CD4-positive, alpha-beta T cell (primary cell): ENCODE results near the gene ZC3H18. TPM values are rescaled to one million over a fixed set of nuclear protein-coding genes. Genes with fewer than 3 reads are reported as not detected.

ENCODE experiments used
- ATAC-seq: fragments of 200-7000 bp; cut with Tn5 transposase; one replicate; pipeline ENCODE4 v1.10.0; 2022; ENCODE audit warnings: mild to moderate bottlenecking; ENCODE audit not compliant: poor library complexity
- CTCF ChIA-PET: fragments of 350-600 bp; sonication (Branson Sonifier 250); formaldehyde crosslinking; loops from one replicate; lab custom pipeline; 2021; ENCODE audit warnings: antibody characterized with exemption, inconsistent platforms; lab: Charles Lee
- POLR2A ChIA-PET: fragments of 350-600 bp; sonication (Branson Sonifier 250); formaldehyde crosslinking; loops from one replicate; lab custom pipeline; 2021; ENCODE audit warnings: antibody characterized with exemption, inconsistent platforms; lab: Charles Lee
- DNase-seq, 14 experiments: peaks; one replicate each; pipeline ENCODE4 v3.0.0-alpha.2; 2013 to 2020; ENCODE audit warnings: mixed read lengths in 2 of 14
- H3K27ac ChIP-seq, 2 donors: one replicate each; pipeline versions ENCODE4 v1.5.1 to v1.7.0; 2013; ENCODE audit warnings: low read length in 2 of 2, low read depth in 1 of 2, mild to moderate bottlenecking in 1 of 2
- H3K27me3 ChIP-seq, 2 experiments: 1 replicate in 1 of 2; 2 replicates in 1 of 2; pipeline versions ENCODE4 v1.6.1 to v1.7.0; 2013; ENCODE audit warnings: low read length in 2 of 2, control low read depth in 1 of 2, mild to moderate bottlenecking in 1 of 2, moderate library complexity in 1 of 2; ENCODE audit not compliant: insufficient read depth in 2 of 2, control insufficient read depth in 1 of 2
- H3K36me3 ChIP-seq: one replicate; pipeline ENCODE4 v1.6.1; 2013; ENCODE audit warnings: low read length, control low read depth; ENCODE audit not compliant: insufficient read depth
- H3K4me1 ChIP-seq: one replicate; pipeline ENCODE4 v1.6.1; 2013; ENCODE audit warnings: low read length, control low read depth; ENCODE audit not compliant: insufficient read depth
- H3K4me3 ChIP-seq: one replicate; pipeline ENCODE4 v1.5.1; 2013; ENCODE audit warnings: mild to moderate bottlenecking, low read length, moderate library complexity
- H3K9me3 ChIP-seq, 2 experiments: 1 replicate in 1 of 2; 2 replicates in 1 of 2; pipeline versions ENCODE4 v1.6.1 to v1.7.0; 2013; ENCODE audit warnings: low read length in 2 of 2, mild to moderate bottlenecking in 2 of 2, control low read depth in 1 of 2, moderate library complexity in 1 of 2; ENCODE audit not compliant: control insufficient read depth in 1 of 2, insufficient read depth in 1 of 2
- H3K27ac Mint-ChIP-seq: one replicate; pipeline ENCODE4 v1.8.0; 2020; ENCODE audit warnings: mixed read lengths
- H3K27me3 Mint-ChIP-seq: one replicate; pipeline ENCODE4 v1.8.0; 2021; ENCODE audit warnings: mixed read lengths
- H3K36me3 Mint-ChIP-seq: one replicate; pipeline ENCODE4 v1.8.0; 2021; ENCODE audit warnings: low read depth, mixed read lengths
- H3K4me1 Mint-ChIP-seq: one replicate; pipeline ENCODE4 v1.8.0; 2021; ENCODE audit warnings: low read depth, mixed read lengths
- H3K4me3 Mint-ChIP-seq: one replicate; pipeline ENCODE4 v1.8.0; 2020; ENCODE audit warnings: mild to moderate bottlenecking, mixed read lengths
- H3K9me3 Mint-ChIP-seq: one replicate; pipeline ENCODE4 v1.8.0; 2020; ENCODE audit warnings: mixed read lengths
- CTCF ChIP-seq: fragments of 200-600 bp; IDR thresholded peaks from one replicate; pipeline ENCODE4 v1.8.0; 2022; ENCODE audit warnings: antibody characterized with exemption, mild to moderate bottlenecking
- intact Hi-C, 2 experiments: fragments of 100-400 bp; cut with DNase I in 1 of 2; cut with micrococcal nuclease in 1 of 2; formaldehyde crosslinking; loops; one replicate each; pipeline versions ENCODE4 v1.15.1 to v1.9.0; 2023 to 2025; cut with DNase I, micrococcal nuclease
- total RNA-seq, 174 experiments: library from RNA in 2 of 174; stranded (reverse) in 2 of 174; gene quantifications; one replicate each; pipeline ENCODE4 v1.2.3 and lab custom pipeline; 2021 to 2026

ZC3H18 gene
- total RNA-seq, 2 experiments from 2014 or later, result 92.6 to 93.7 TPM

- no peak for DNase-seq
- intact Hi-C loops, result no loop called here
- Histone ChIP-seq H3K27me3 (no peaks in the 10 kb centered on the region), H3K9me3 (no peaks in the 10 kb centered on the region), H3K36me3 (peaks cover 3% of the 10 kb centered on the region), H3K4me3 (no peak overlapping the region), H3K4me1 (peaks cover 10% of the 10 kb centered on the region), H3K27ac (no peak overlapping the region)
- Mint-ChIP-seq H3K9me3 (no peaks in the 10 kb centered on the region), H3K27me3 (no peaks in the 10 kb centered on the region), H3K36me3 (no peaks in the 10 kb centered on the region), H3K27ac (no peak overlapping the region), H3K4me1 (peaks cover 6% of the 10 kb centered on the region), H3K4me3 (no peak overlapping the region)
- ATAC-seq, result no peak
- POLR2A ChIA-PET, result interaction anchor here (1.0 kb wide), 1 partner anchor 632 kb away, joined by 3 read pairs; no protein-coding TSS in a partner anchor
- TF ChIP-seq CTCF, result no peak
- CTCF ChIA-PET, result no interaction called here
These were observed 40.6 kb upstream of the ZC3H18 start for GRCh38 chr16:88529596-88529995.

- ChIA-PET POLR2A (interaction anchor here (1.0 kb wide), 1 partner anchor 632 kb away, joined by 3 read pairs; no protein-coding TSS in a partner anchor), CTCF (no interaction called here)
- no peaks in the 10 kb centered on the region for H3K27me3 Mint-ChIP-seq
- intact Hi-C loops, result loop anchor here in 1 of 2 experiments (10.0 kb wide), 1 partner anchor 575 kb away; the partner anchor contains the start of gene BANP
- Histone ChIP-seq H3K4me1 (peaks cover 15% of the 10 kb centered on the region), H3K9me3 (no peaks in the 10 kb centered on the region), H3K4me3 (no peak overlapping the region), H3K27ac (no peak overlapping the region), H3K27me3 (no peaks in the 10 kb centered on the region), H3K36me3 (peaks cover 3% of the 10 kb centered on the region)
- H3K36me3 Mint-ChIP-seq, result no peaks in the 10 kb centered on the region
- TF ChIP-seq CTCF, result no peak
- peaks cover 5% of the 10 kb centered on the region for H3K4me1 Mint-ChIP-seq
- ATAC-seq, result no peak
- H3K4me3 Mint-ChIP-seq, result no peak overlapping the region
- no peak for DNase-seq
- no peak overlapping the region for H3K27ac Mint-ChIP-seq
- no peaks in the 10 kb centered on the region for H3K9me3 Mint-ChIP-seq
These were observed 39.9 kb upstream of the ZC3H18 start for GRCh38 chr16:88530051-88530857.

GRCh38 chr16:88530858-88531203, 39.4 kb upstream of the ZC3H18 start:
- CTCF ChIA-PET, result no interaction called here
- DNase-seq (no peak), ATAC-seq (no peak)
- no peaks in the 10 kb centered on the region for H3K9me3 Mint-ChIP-seq
- H3K27me3 ChIP-seq, result no peaks in the 10 kb centered on the region
- no peak for TF ChIP-seq CTCF
- intact Hi-C loops, result loop anchor here in 1 of 2 experiments (10.0 kb wide), 1 partner anchor 576 kb away; the partner anchor contains the start of gene BANP
- no peaks in the 10 kb centered on the region for H3K36me3 Mint-ChIP-seq
- no peak overlapping the region for H3K27ac ChIP-seq
- no peaks in the 10 kb centered on the region for H3K9me3 ChIP-seq
- peaks cover 17% of the 10 kb centered on the region for H3K4me1 ChIP-seq
- POLR2A ChIA-PET, result no interaction called here
- H3K27ac Mint-ChIP-seq, result no peak overlapping the region
- peaks cover 7% of the 10 kb centered on the region for H3K4me1 Mint-ChIP-seq
- peak overlapping the region; percentile 25 for H3K4me3 Mint-ChIP-seq
- H3K36me3 ChIP-seq, result peaks cover 3% of the 10 kb centered on the region
- H3K27me3 Mint-ChIP-seq, result no peaks in the 10 kb centered on the region
- H3K4me3 ChIP-seq, result no peak overlapping the region
